Stimulated activated CD4-positive, alpha-beta T cell treated with anti-CD3 and anti-CD28 coated beads, Interleukin-1b, Interleukin-23, amount 100 ng/mL, for 24 hours (primary cell): ENCODE data around the gene SNRNP40.
A peak's percentile ranks its signal among the peaks of the same experiment; 100 is the strongest.

Experiments used
- DNase-seq, 4 experiments: peaks; one replicate each; pipeline ENCODE4 v3.0.0-alpha.2; 2020; ENCODE audit warnings: low read depth in 4 of 4, low spot score in 1 of 4

SNRNP40 gene

DNA sequence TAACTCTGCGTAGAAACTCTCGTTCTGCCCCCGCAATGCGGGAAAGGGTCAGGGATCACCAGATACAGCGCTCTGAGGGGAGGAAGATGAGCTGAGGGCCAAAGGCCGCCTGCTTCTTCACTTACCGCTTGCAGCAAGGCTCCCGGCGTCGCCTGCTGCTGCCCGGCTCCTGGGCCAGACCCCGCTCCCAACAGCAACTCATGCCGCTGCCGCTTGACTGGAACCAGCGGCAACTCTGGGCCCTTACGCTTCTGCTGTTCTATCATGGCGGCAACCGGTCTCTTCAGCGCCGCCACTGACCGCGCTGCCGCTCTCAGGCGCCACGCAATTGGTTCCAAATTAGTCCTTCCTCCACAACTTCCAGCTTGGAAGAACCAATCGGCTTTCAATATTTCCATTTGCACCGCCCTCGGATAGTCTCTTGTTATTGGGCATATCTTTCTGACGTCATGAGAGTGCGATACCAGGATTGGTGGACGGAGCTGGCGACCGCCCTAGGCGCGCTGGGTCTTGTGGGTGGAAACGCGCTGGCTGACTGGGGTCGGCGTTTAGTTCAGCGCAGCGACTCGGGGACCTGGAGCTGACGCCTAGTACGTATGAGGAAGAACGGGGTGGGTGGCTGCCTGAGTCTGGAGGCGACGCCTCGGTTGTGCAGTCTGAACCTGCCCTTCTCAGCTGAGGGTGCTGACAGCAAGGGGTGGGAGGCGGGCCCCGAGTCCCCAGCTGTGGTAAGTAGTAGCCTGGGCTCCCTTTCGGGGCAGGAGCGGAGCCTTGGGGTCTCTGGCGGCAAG lies at the start of gene SNRNP40, which contains the start of gene ZCCHC17:
Gene SNRNP40, minus strand, starts transcription at position 303 of the 791 bp plus-strand sequence. Its CDS starts 37 bp downstream, at position 266.
Gene ZCCHC17, plus strand, starts transcription at position 547 of the 791 bp plus-strand sequence. CDS start 13,067 bp downstream, outside the sequence.
- DNase-seq: peak; percentile 66 to 87 (median 78)

DNA sequence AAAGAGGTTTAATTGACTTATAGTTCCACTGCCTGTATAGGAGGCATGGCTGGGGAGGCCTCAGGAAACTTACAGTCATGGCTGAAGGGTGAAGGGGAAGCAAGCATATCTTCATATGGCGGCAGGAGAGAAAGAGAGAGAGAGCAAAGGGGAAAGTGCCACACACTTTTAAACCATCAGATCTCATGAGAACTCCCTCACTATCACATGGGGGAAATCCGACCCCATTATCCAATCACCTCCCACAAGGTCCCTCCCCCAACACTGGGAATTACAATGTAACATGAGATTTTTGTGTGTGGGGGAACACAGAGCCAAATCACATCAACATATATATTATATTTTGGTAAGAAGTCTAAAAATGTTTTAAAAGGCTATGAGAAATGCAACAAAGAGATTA lies 49.0 kb upstream of the SNRNP40 start:
- no peak for DNase-seq

DNA sequence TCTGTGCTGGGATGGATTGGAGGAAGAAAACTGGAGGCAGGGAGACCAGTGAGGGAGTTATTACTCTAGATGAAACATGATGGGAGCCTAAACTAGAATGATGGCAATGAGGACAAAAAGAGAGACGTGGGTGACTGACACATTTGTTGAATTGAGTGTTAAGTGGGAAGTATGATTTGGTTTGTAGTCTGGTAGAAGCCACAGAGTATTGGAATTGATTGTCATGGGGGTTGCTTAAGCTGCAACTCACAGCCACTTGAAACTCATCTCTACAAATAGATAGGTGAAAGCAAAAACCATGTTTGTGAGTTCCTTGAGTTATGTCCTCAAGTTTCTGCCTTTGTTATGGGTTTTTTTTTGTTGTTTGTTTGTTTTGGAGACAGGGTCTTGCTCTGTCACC lies 47.9 kb upstream of the SNRNP40 start:
- DNase-seq: no peak

DNA sequence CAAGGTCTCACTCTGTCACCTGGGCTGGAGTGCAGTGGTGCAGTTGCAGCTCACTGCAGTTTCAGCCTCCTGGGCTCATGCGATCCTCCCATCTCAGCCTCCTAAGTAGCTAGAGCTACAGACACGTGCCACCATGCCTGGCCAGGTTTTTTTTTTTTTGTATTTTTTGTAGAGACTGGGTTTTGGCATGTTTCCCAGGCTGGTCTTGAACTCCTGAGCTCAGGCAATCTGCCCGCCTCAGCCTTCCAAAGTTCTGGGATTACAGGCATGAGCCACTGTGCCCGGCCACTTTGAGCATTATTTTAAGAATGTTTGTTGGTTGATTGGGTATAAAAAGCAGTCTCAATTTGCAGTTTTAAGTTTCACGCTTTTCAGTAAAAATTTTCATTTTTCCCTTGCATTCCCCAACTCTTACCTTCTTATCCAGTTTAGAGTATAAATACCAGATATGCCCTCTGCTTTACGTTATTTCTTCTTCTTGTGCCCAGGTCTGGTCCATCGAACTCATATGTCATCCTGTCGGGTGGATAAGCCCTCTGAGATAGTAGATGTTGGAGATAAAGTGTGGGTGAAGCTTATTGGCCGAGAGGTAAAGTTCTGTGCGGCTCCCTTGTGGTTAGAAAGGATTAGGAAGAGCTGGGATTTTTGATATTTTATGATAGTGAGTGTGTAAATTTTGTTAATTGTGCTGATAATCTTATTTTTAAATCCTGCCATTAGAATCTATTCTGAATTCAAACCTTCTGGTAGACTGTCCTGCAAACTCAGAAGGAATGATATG lies 40.3 kb upstream of the SNRNP40 start:
- no peak for DNase-seq

DNA sequence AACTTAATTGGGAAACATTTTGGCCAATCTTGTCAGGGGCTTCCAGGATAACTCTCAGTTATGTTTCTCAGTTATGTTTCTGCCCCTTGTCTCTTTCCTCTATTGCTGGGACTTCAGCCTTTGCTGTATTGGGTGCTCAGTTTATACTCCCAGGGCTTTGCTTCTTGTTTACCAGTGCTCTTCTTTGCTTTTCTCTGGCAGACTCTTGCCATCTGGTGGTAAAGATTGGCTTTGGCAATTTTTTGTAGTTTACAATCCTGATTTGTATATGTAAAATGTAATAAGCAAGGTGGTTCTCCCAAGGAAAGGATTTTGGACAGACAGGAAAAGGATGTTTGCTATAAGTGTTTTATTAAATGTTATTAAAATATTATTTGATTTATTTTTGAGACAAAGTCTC lies 38.4 kb upstream of the SNRNP40 start:
- DNase-seq: no peak

DNA sequence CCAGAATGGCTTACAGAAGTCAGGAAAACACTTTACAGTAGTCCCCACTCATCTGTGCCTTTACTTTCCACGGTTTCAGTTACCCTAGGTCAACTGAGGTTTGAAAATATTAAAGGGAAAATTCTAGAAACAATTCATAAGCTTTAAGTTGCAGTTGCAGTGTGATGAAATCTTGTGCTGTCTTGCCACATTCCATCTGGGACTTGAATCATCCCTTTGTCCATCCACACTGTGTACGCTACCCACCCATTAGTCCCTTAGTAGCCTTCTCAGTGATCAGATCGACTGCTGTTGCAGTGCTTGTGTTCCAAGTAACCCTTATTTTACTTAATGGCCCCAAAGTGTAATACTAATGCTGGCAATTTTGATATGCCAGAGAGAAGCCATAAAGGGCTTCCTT lies 30.8 kb upstream of the SNRNP40 start:
- no peak for DNase-seq

DNA sequence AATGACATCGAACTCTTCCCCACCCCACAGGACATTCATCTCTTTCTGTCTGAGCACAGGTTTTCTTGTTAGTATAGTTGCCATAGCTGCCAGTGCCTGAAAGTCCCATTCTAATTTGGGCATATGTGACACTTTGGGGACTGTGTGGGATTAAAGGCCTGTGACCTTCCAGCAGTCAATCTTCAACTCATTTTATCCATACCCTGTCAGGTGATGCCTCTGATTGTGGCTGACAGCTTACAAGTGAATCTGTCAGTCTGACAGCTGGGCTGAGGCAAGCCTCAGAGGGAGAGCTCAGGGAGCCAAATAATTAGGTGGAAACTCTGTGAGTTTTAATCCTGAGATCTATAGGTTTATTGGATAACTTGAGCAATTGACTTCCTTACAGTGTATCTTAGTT lies 29.9 kb upstream of the SNRNP40 start:
- DNase-seq: no peak

DNA sequence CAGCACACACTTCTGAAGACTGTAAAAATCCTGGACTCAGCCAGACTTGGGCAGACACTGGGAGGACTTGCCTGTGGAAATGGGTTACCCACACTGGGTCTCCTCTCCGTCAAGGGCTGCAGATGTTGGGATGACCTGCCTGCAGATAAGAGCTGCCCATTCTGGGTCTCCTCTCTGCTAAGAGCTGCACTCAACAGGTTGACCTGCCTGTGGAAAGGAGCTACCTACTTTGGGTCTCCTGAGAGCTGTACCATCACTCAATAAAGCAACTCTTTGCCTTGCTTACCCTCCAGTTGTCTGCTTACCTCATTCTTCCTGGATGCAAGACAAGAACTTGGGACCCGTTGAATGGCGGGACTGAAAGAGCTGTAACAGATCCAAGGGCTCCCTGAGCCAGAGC lies 28.4 kb upstream of the SNRNP40 start:
- no peak for DNase-seq

DNA sequence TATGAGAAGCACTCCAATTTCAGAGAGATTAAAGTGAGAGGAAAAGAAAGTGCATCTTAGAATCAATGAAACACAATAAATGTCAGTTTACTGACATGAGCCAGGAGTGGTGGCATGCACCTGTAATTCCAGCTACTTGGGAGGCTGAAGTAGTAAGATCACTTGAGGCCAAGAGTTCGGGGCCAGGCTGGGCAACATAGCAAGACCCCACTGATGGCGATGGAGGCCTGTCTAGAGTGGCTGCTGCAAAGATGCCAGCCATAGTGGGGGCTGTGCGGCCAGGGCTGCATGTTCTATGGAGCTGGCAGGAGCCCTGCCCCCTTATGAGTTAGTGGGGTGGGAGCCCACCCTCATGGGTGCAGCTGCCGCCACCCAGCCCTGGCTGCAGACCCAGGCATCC lies 27.5 kb upstream of the SNRNP40 start:
- DNase-seq: no peak

DNA sequence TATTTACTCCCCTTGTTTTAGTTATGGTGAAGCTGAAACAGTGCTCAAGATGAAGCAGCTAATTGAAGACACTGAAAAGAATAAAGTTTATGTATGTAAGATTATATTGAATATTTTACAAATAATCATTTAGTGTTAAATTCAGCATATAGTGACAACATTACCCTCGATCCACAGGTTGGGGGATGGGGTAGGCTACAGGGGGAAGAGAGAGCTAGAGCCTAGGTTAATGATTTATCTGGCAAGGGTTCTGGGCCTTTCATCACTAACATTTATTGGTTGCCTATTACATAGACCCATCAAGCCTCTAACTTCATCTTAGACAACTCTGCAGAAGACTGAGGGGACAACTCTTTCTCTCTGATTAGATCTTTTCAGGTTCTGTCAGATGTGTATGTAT lies 21.6 kb upstream of the SNRNP40 start:
- no peak for DNase-seq

DNA sequence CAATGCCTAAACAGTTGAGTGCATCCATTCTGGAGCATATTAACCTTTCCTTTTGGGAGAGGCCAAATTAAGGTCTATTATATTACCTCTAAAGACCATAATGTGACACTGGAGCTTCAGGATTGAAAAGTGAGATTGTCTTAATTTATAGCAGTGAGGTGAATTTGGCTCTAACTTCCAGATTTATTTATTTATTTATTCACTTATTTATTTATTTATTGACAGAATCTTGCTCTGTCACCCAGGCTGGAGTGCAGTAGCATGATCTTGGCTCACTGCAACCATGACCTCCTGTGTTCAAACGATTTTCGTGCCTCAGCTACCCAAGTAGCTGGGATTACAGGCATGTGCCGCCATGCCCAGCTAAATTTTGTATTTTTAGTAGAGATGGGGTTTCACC lies 19.3 kb upstream of the SNRNP40 start:
- DNase-seq: no peak

DNA sequence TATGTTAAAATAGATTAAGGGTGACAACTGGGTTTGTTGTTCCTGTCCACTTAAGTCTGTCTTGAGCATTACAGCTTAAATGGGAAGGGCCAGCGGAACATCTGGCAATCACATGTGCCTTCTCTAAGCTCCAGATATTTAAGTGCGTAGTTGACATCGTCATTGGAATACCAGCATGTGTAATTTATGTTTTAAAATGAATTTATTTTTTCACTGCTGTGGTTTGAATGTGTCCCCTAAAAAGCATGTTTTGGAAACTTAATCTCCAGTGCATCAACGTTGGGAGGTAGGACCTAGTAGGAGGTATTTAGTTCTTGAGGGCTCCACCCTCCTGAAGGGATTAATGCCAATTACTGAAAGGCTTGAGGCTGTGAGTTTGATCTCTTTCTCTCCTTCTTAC lies 13.6 kb upstream of the SNRNP40 start:
- no peak for DNase-seq

DNA sequence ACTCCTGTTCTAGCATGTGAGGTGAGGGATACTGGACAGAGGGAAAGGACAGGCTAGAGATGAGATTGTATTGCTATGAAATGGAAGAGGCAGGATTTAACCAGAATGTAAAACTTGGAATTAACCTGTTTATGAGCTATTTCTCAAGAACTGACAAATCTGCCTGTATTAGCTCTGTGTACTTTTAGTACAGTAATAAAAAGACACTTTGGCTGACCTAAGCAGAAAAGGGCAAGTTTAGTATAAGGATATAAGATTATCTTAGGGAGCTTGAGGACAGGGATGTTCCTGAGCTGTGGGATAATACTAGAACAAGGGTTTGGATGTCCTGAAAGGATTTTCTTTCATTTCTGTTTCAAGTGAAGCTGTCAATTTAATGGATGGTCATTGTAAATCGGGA lies 11.4 kb upstream of the SNRNP40 start:
- DNase-seq: no peak

DNA sequence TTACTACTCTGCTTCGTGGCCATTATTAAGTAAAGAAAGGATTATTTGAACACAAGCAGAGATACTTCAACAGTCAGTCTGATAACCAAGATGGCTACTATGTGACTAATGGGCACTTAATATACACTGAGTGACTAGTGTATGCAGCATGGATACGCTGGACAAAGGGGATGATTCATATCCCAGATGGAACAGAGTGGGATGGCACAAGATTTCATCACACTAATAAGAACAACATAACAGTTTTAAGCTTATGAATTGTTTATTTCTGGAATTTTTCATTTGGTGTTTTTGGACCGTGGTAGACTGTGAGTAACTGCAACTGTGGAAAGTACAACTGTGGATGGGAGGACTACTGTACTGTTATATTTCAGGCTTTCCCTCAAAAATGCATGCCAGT lies 9.7 kb upstream of the SNRNP40 start:
- DNase-seq: no peak

DNA sequence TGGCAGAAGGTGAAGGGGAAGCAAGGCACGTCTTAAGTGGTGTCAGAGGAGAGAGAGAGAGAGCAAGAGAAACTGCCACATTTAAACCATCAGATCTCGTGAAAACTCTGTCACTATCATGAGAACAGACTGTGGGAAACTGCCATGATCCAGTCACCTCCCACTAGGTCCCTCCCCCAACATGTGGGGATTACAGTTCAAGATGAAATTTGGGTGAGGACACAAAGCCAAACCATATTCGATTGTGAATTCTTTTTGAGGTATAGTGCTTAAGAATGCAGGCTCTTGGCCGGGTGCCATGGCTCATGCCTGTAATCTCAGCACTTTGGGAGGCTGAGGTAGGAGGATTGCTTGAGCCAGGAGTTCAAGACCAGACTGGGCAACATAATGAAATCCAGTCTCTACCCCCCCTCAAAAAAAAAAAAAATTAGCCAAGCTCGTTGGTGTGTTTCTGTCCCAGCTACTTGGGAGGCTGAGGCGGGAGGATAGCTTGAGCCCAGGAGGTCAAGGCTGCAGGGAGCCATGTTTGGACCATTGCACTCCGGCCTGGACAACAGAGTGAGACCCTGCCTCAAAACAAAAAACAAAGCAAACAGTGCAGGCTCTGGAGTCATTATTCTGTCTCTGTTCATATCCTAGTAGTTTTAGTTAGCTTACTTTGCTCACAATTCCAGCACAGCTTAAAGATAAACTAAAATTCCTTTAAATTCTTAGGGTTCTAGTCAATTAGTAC lies 6.3 kb upstream of the SNRNP40 start:
- DNase-seq: no peak

DNA sequence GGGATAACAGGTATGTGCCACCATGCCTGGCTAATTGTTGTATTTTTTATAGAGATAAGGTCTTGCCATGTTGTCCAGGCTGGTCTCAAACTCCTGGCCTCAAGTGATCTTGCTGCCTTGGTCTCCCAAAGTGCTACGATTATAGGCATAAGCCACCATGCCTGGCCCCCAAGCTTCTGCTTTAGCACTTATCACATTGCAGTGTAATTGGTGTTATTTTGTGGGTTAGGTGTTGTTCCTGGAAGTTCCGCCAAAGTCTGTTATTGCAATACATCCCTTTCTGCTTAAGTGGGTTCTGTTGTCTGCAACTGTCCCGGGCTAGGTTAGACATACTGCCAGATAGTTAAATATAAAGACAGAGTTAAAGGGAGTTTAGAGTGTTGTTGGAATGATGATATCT lies 3.6 kb upstream of the SNRNP40 start:
- DNase-seq: no peak

DNA sequence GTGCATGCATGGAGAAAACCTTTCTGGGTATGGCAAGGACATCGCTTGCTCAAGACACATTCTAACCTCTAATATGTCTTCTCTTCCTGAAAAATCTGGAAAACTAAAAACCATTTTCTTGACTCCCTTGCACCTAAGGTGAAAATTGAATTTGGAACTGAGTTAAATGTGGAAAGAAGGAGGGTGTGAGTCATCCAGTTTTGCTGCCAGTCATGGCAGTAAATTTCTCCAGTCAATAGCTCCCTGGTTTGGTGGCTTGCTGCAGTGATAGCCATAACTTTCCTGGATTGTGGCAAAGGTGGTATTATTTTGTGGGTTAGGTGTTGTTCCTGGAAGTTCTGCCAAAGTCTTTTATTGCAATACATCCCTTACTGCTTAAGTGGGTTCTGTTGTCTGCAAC lies 2.8 kb upstream of the SNRNP40 start:
- no peak for DNase-seq

DNA sequence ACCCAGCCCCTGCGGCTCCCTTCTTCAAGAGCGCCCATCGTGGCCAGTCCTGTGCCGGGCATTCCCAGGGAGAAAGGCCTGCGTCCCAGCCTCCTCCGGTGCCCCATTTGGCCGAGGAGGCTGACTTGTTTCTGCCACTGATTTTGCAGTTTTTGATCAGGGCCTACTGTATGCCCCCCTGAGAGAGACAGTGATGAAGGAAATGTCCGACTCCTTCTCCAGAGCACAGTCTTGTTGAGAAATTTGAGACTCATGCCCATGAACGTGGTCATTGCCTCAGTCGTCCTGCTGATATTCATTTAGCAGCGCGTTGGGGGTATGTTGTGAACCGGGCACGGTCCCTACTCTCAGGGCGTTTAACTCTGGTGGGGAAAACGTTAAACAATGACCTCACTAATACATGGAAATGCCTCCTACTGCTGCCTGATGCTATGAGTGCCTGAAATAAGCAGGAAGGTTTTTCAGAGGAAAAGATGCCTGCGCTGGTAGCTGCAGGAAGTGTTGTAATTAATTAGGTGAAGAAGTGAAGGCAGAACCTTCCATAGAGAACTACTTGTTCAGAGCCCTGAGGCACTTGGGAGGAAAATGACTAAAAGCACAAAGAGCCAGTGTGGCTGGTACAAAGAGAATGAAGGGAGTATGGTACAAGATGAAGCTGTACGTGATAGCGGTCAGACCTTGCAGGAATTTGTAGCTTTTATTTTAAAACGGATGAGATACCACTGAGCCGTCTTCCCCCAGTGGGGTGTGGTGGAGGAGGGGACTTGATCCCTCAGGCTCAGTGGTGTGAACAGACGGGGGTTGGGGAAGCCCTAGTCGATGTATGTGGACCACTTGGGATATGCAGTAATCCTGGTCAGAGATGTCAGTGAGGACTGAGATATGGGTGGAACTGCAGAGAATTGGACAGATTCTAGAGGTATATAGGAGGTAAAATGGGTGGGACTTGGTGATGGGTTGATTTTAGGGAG lies 974 bp upstream of the SNRNP40 start:
- no peak for DNase-seq

DNA sequence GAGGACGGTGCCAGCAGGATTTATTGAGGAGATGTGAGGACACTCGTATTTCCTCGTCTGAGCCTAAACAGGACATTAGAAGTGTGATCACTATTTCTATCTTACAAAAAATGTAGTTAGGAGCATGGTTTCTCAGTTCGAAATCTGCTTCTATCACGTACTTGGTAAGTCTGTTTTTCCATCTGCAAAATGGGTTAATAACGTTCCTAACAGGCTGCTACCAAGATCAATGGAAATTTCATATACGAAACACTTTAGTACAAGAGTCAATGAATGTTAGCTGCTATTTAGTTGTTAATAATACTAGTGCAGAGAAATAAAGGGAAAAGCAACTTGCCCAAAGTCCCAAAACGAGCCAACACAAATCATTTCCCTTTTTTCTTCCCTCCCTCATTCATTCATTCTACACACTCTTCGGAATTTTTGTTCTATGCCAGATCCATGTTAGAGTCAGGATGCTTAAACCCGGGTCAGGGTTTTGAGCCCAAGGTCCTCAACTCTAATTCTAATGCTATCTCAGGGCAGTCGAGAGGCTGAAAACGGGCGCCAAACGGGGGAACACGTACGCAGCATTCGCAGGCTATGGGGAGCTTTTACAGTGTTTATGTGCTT lies 608 bp downstream of the SNRNP40 start:
- DNase-seq: no peak

DNA sequence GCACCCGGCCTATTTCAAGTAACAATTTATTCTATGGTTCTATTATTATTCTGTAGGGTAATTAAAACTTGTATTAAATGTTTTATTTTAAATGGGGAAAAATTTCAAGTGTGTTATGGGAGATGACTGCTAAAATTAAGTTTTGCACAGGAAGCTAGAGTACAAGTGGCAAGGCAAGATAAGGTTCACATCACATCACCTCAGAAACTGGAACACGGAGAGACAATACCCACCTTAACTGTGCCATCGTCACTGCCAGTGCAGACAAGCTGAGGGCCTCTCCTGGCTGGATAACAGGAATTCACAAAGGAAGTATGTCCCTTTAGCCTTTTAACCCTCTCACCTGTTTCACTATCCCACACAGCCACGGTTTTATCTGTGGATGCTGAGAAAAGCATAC lies 7.6 kb downstream of the SNRNP40 start:
- DNase-seq: no peak
